Left cardiac atrium (tissue), 4 donors: ENCODE data around the gene ESRRB. TPM values are rescaled to one million over a fixed set of nuclear protein-coding genes. Genes with fewer than 3 reads are reported as not detected.

Experiments used
- ATAC-seq, 2 donors: fragments of 200-7000 bp; cut with Tn5 transposase; one replicate each; pipeline ENCODE4 v1.9.1; 2020; ENCODE audit warnings: mild to moderate bottlenecking in 2 of 2, moderate library complexity in 2 of 2
- DNase-seq: peaks from one replicate; pipeline ENCODE4 v3.0.0-alpha.2; 2020
- intact Hi-C, 2 donors: fragments of 100-400 bp; cut with DNase I; formaldehyde crosslinking; loops; one replicate each; pipeline versions ENCODE4 v1.14.1 to v1.15.1; 2022 to 2023
- total RNA-seq, 2 donors: library from RNA; stranded (reverse); fragmentation: NEBNext Ultra II Directional; extraction: Animal tissue kit (Norgen Biotek cat#: 25700); gene quantifications; one replicate each; pipeline ENCODE4 v1.2.1, GENCODE V29; 2021
- donor health status: DM: no; HTN: yes; CAD: no.
- donor health status: DM: no; HTN: yes; CAD: no; lungs with severe emphysema.
- donor health status: DM: yes; HTN: yes; CAD: no.
- donor health status: Dilated cardiomyopathy.

Gene ESRRB
- total RNA-seq, 2 donors from 2014 or later = 4.3 to 5.5 TPM

DNA sequence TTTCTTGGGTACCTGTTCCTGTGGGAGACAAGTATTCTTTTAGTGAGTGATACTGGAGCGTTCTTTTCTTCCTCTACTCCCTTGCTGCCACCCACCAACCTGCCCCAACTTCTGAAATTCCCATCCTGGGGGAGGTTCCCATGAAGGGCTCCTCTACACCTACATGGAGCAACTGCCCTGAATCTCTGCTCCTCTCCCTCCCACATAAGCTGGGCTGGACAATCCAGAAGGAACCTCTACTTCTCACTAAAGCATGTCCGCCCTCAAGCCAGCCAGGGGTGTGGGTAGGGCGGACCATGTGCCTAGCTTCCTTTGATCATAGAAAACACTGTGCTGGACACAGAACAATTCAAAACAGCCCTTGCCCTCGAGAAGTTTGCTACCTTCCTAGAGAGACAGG lies 25.9 kb upstream of the ESRRB start:
- no peak for ATAC-seq
- intact Hi-C loops = loop anchor here in 1 of 2 donors (10.0 kb wide), 1 partner anchor 295 kb away; no protein-coding TSS in a partner anchor
- no peak for DNase-seq

DNA sequence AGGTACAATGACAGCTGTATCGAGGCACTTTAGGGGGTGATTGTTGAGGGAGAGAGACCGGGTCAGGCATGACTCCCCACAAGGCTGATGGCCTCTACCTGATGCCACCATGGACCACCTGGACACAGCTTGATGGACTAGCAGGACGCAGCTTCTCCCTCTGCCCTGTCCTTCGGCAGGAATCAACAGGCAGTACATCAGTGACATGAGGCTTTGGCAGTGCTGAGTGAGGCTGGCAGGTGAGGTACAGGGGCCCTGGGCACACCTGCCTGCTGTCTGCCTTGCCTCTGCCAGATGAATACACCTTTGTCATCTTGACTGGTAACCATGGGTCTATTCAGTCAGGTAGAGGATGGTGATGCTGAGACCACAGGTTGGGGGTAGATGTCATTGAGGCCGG lies 25.3 kb upstream of the ESRRB start:
- DNase-seq (no peak), ATAC-seq (no peak)
- intact Hi-C loops = loop anchor here in 1 of 2 donors (10.0 kb wide), 1 partner anchor 296 kb away; no protein-coding TSS in a partner anchor

DNA sequence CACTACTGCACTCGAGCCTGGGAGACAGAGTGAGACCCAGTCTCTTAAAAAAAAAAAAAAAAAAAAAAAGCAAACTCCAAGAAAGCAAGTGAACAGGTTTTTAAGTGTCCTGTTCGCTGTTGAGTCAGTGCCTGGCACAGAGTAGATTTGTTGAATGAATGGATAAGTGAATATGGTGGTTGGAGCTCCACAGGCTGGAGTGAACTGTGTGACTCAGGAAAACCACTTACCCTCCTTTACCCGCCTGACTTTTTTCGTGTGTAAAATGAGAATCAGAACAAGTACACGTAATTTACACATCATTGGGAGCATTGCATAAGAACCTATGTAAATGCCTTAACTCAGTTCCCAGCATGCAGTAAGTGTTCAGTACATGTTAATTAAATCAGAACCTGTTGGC lies 24.0 kb upstream of the ESRRB start:
- ATAC-seq (no peak), DNase-seq (no peak)
- intact Hi-C loops = loop anchor here (2.0 to 10.0 kb wide), 2 partner anchors 297 to 299 kb away; no protein-coding TSS in a partner anchor

DNA sequence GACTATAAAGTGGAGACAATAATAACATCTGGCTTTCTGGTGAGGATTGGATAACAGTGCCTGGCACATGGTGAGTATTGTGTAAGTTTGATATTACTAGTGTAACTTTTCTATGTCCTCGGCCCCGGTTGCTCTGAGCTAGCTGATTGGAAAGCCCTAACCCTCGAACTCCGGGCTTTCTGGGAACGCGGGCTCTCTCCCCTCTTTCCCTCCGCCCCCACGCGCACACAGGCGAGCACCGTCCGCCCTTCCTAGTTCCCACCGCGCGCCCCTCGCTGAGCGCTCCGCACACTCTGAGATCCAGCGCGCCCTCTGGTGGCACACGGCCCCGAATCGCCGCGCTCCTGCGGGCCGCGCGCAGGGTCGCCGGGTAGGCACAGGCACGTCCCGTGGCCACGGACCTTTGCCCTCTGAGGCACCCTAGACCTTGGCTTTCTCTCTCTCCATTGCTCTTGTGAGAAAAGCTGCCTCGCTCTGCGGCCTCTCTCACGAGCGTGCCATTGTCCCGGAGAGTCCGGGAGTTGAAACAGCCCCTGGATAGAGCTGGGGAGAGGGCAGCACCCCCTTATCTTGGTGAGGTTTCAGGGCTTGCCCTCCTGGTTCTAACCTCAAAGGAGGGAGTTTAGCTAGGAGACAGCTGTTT lies 23.2 kb upstream of the ESRRB start:
- ATAC-seq (peak; percentile 85 to 89), DNase-seq (peak; percentile 72)
- intact Hi-C loops = loop anchor here (2.0 to 10.0 kb wide), 2 partner anchors 298 to 300 kb away; no protein-coding TSS in a partner anchor

DNA sequence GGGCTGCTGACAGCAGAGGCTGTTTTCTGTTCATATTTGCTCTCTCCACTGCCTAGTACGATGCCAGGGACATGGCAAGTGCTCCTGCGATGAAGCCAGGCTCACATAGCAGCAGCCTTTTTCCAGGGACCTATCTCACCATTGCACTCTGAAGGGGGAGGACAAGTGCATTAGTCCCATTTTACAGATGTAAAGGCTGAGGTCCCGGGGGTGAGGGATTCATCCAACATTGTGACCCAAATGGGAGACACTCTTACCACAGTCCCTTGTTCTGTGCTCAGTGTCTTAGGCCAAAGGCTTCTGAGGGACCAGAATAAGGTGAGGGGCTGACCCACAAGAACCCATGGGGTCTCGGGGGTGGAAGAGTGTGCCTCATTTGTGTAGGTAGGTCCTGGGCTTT lies 21.6 kb upstream of the ESRRB start:
- DNase-seq (no peak), ATAC-seq (no peak)
- intact Hi-C loops = loop anchor here in 1 of 2 donors (10.0 kb wide), 1 partner anchor 300 kb away; no protein-coding TSS in a partner anchor

DNA sequence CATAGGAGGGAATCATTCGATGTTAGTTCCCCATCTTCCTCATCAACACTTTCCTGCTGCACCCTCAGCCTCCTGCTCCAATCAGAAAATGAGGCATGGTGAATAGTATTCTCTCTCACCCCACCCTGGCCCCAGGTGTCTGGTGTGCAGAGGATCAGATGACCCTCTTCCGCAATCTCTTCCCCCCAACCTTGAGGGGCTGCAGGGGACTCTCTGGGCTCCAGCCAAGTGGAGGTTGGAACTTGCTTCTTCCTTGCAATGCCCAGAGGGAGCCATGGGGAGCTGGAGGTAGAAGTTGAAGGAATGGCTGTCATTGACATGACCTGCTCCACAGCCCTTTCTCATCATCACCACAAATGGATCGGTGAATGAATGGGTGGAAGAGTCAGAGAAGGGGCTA lies 20.2 kb upstream of the ESRRB start:
- ATAC-seq (no peak), DNase-seq (no peak)
- intact Hi-C loops = loop anchor here in 1 of 2 donors (10.0 kb wide), 1 partner anchor 301 kb away; no protein-coding TSS in a partner anchor

DNA sequence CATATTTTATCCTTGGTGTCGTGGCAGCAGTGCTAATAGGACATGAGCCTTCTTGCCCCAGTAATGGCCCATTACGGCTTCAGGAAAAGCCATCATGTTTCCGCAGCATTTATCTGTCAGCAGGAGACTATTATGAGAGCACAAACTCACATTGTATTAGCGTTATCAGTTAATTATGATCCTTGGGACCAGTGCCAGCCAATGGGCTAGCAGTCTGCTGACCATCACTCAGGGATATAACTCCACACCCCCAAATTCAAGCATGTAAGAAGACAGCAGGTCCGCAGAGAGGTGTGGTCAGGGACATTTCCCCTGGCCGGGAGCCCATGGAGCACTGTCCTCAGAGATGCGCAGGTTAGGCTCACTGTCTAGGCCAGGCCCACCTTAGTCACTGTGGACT lies 4.9 kb upstream of the ESRRB start:
- ATAC-seq (no peak), DNase-seq (no peak)

DNA sequence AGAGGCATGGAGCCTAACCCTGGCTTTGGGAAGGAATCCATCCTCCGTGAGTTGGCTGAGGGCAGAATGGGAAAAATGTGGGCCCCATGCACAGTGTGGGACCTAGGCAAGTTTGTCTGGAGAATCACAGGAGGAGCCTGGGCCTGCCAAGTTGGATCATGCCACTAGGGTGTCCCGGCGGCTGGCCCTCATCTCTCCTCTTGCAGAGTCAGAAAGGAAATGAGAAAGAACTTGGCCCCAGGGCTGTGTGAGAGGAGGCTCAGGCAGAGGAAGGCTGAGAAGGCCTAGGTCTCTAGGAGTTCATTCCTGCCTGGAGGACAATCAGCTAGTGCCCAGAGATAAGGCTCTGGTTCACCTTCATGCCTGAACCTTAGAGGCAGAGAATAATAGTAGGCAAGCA lies 2.5 kb upstream of the ESRRB start:
- no peak for DNase-seq
- no peak for ATAC-seq
- intact Hi-C loops = no loop called here

More for the DNA sequence above, 4.9 kb upstream of the ESRRB start:
- intact Hi-C loops = no loop called here

DNA sequence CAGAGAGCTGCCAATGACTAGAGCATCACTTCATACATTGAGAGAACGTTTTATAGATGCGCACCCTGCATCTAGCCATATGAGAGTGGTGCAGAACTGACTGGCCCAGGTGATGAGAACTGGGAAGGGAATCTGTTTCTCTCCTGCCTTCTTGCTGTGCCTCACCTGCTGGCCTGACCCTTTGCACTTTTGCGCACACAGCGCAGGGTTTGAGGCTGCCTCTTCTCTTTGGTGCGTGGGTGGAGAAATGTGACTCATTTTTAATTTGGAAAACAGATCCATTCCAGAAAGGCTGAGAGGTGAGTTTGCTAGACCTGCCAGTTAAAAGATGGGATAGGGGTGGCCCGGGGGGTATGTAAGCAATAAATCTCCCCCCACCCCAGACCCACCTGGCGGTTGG lies 453 bp upstream of the ESRRB start:
- peak in 1 of 2 donors; percentile 21 for ATAC-seq
- intact Hi-C loops = no loop called here

DNA sequence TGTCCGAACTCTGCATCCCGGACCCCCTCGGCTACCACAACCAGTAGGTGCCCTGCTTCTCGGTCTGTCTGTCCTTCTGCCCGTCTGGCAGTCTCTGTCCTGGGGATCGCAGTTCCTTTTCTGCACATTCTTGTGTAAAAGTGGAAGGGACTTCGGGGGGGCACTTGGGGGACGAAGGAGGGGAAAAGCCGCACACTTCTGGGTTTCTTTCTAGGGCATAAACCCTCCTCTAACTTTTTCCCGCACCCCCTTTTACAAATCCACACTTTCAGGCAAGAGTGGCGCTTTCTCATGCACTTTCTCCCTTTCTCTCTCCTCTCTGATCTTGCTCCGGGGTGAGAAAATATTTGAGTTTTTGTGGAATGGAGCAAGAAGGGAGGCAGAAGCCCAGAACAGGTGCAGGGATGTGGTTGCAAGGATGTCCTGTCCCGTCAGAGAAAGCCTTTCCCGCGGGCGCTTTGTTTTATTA lies 506 bp downstream of the ESRRB start:
- intact Hi-C loops = no loop called here
- DNase-seq (no peak), ATAC-seq (no peak)

More for the DNA sequence above, 453 bp upstream of the ESRRB start:
- DNase-seq = no peak

DNA sequence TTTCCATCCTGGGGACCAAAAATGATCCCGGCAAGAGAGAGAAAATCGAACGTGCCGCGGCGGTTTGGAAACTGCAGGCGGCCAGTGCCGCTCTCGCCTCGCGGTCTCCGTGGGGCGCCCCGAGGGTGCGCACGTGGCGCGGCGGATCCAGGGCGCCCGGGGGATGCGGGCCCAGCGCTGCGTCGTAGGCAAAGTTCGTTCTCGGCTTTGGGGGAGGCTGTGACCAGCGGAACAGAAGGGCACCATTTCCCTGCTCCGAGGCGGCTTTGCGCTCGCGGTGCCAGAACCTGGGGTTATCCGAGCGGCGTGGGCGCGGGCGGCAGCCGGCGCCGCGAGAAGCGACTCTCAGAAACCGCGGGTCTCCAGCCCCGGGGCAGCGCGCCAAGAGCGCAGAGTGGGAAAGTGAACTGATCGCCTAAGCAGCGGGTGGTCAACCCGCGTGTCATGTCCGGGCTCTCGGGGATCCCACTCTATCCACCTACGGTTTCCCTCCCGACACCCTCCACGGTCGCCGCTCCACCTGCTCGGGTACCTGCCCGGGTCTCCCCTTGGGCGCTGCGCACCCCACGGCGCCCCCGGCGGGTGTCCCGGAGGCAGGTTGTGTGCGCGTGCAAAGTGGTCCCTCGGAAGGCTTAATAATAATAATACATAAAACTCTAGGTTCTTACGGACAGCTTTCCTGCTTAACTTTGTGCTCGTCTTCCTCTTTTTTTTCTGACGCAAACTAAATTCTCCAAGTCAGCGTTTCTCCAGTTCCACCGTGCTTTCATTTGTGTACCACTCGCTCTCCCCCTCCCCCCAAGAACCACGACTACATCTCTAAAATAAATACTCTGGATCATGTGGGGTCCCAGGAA lies 1.2 kb downstream of the ESRRB start:
- ATAC-seq = no peak
- intact Hi-C loops = no loop called here

DNA sequence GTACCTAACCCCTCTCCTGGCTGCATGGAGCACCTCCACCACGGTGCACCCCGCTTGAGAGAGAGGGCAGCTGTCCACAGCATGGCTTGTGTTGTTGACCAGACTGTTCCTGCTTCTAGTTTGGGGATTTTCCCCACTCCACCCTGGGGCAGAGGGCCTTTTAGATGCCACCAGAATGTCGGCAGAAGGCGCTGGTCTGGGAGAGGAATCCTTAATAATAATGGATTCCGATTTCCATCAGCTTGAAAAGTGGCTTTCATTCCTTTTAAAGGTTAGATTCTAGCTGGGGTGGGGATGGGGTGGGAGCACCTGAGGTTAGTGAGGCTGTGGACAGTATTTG lies 1.8 kb downstream of the ESRRB start:
- DNase-seq = no peak
- no peak for ATAC-seq
- intact Hi-C loops = no loop called here

More for the DNA sequence above, 1.2 kb downstream of the ESRRB start:
- DNase-seq = no peak

DNA sequence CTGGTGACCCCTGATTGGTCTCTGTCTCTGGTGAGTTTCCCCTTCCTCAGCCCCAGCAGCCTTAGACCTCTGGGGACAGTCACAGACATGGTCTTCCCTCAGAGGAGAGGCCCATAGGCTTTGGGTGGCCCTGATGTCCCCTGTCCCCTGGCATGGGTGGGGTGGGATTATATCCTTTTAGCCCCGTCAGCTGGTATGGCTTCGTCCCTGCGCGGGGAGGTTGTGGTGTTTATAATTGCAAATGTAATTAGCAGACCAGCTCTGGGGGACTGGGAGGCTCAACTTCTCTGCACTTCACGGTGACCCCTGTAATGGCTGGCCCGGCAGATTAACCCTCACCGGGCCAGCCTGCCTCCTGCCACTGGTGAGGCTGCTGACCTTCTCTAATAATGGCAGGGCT lies 5.1 kb downstream of the ESRRB start:
- intact Hi-C loops = loop anchor here in 1 of 2 donors (10.0 kb wide), 1 partner anchor 326 kb away; no protein-coding TSS in a partner anchor
- ATAC-seq = no peak
- DNase-seq = no peak

DNA sequence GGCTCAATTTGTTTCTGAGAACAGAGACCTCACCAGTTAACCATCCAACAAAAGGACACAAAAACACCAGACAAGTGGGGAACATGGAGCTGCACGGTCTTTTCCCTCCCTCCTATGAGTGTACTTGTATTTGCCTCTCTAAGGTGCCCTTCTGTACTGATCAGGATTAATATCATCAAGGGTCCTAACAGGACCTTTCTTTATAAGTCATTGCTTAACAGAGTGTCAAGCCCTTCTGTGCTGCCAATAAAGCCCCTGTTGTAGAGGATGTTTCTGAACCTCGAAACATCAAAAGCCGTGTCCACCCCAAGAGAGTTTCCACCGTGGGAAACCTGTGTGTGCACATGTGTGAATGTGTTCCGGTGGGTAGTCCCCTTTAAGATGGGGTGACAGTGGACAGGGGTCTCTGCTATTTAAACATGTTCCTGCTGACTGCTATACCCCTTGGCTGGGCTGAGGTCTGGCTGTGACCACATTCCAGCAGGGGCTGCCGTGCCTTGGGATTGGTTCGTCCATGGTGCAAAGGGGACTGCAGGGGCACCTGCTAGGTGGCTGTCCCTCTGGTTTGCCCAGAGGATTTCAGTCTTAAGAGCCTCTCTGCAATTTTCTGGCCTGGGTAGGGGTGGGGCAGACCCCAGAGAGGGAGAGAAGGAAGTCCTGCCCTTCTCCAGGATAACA lies 6.0 kb downstream of the ESRRB start:
- intact Hi-C loops = loop anchor here in 1 of 2 donors (10.0 kb wide), 1 partner anchor 327 kb away; no protein-coding TSS in a partner anchor
- no peak for DNase-seq
- no peak for ATAC-seq

DNA sequence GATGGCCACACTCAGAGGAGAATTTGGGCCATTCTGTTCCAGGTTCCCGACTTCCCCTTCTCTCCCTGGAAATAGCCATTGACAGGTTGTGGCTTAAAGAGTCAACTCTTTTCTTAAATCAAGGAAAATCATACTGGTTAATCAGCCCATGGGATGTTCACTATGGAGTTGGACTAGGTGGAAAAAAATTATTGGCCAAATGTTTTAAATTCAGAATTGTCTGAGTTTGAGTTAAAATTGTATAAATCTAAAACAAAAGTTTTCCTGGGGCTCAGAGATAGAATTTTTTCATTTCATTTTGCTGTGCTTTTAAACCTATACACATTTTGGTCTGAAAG lies 6.5 kb downstream of the ESRRB start:
- DNase-seq = no peak
- ATAC-seq = no peak
- intact Hi-C loops = loop anchor here in 1 of 2 donors (10.0 kb wide), 1 partner anchor 328 kb away; no protein-coding TSS in a partner anchor

DNA sequence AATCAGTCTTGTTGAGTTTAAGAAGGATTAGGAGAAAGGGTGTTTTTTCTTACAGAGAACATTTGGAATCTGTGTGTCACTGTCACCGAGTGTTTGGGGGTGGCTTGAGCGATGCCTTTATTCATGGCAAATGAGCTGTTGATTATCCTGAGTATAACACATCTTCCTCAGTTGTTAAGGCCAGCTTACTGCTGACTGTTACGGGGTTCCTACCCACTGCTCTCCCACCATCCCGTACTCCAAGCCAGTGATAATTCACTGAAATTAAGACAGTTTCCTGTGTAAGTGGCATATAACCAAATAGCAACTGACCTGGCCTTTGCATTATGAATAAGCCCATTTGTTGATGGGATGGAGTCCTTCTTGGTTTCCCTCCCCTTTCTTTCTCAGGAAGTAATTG lies 9.5 kb downstream of the ESRRB start:
- DNase-seq (no peak), ATAC-seq (no peak)
- intact Hi-C loops = loop anchor here (5.0 to 10.0 kb wide), 2 partner anchors 331 to 333 kb away; no protein-coding TSS in a partner anchor

DNA sequence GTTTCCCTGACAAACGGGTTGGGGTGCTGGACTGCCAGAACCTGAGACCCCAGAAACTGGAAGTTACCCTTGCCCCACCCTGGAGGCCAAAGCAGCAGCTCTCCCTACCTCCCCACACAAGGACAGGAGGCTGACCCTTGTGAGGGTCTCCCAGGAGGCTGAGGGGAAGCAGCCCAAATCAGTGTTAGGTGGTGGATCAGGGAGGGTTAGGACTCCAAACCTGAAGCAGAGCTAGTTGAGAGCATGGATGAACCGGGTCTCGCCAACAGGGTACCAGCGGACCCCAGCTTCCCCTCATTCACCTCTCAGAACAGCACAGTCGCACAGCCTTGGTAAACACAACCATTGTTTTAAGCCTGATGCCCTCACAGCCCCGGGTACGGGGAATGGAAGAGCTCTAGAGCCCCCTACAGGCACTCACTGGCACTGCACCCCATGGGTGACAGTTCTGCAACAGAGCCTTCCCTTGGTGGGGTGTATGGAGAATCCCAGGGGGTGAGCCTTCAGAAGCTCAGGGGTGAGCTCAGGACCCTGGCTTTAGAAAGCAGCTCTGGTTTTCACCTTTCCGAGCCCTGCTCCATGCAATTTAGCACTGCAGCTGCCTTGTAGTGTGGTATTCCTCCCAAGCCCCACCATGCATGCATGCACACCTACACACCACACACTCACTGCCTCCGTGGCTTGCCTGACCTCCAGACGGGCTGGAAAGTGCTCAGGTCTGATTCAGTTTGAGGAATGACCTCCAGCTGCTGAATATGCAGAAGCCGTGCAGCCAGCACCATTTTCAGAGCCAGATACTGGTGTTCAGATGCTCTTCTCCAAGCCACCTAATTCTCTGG lies 11.2 kb downstream of the ESRRB start:
- DNase-seq = peak; percentile 64
- intact Hi-C loops = loop anchor here (5.0 to 10.0 kb wide), 2 partner anchors 332 to 335 kb away; no protein-coding TSS in a partner anchor
- ATAC-seq = peak; percentile 84 to 90

DNA sequence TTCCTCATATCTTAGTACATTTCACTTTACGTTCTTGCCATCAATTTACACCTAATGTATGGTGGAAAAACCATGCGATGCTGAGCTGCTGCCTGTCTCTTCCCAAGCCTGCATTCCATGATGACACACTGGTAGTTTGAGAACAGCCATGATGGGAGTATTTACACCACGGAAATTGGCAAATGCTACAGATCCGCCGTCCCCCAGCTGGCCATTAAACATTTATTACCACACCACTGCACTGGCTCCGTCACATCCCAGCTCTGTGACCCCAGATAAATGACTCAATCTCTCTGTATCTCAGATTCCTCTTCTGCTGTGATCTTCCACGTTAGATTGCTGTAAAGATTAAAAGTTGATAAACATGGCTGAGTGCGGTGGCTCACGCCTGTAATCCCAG lies 13.9 kb downstream of the ESRRB start:
- DNase-seq = no peak
- intact Hi-C loops = loop anchor here (5.0 to 10.0 kb wide), 2 partner anchors 335 to 338 kb away; no protein-coding TSS in a partner anchor
- ATAC-seq = no peak
